Liver (tissue), 3 donors: Measurements from ENCODE around the gene IQSEC1.

Experiments
- ATF3 ChIP-seq: IDR thresholded peaks from 2 replicates; pipeline ENCODE4 v1.6.1; 2016; ENCODE audit warnings: antibody characterized with exemption
- CTCF ChIP-seq: fragments of 150-350 bp; IDR thresholded peaks from 2 replicates; pipeline ENCODE4 v1.5.1; 2017; ENCODE audit warnings: improper control_type of control experiment, low read depth, low read length; ENCODE audit not compliant: missing input control
- HNF4G ChIP-seq: IDR thresholded peaks from 2 replicates; pipeline ENCODE4 v1.6.1; 2016; ENCODE audit warnings: antibody characterized with exemption
- REST ChIP-seq: IDR thresholded peaks from 2 replicates; pipeline ENCODE4 v1.6.1; 2016; ENCODE audit warnings: antibody characterized with exemption, mild to moderate bottlenecking
- TAF1 ChIP-seq: conservative IDR thresholded peaks from 2 replicates; pipeline ENCODE4 v1.6.1; 2016; ENCODE audit warnings: antibody characterized with exemption, mild to moderate bottlenecking
- YY1 ChIP-seq: IDR thresholded peaks from 2 replicates; pipeline ENCODE4 v1.6.1; 2016; ENCODE audit warnings: antibody characterized with exemption, mild to moderate bottlenecking
- donor health status: healthy.
- donor health status: healthy.

DNA sequence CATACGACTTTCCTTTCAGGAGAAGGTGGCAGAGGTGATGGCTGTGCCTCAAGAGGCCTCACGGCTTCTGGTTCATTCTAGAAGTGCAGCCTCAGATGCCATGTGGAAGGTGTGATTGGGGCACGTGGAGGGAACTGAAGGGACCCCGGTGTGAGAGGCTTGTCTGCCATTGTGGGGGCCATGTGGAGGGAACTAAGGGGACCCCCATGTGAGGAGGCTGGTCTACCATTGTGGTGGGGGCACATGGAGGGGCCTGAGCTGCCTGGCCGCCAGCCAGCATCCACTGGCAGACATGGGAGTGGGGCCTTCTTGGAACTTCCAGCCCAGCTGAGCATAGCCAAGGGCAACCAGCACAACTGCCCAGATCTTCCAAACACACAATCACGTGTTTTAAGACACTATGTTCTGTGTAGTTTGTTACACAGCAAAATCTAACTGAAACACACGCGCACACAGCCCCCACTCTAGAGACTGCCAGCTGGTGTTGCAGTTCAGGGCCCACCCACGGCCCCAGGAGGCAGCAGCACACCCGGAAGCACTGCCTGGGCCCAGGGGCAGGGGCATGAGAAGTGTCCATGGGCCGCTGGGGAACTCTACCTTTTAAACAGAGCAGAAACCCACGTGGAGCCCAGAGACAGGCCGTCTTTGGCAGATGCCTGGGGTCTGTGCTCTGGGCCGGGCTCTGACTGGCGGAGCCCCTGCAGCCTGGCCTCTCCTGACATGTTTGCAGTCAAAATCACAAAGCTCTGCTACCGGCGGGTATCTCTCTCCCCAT, 66.8 kb downstream of the IQSEC1 start:
- TF ChIP-seq HNF4G (no peak), CTCF (no peak), YY1 (no peak), REST (no peak), TAF1 (no peak), ATF3 (no peak)
